Lower leg skin (tissue), 3 donors: Measurements from ENCODE around the gene SCAF1.

Experiments used
- CTCF ChIP-seq, 3 donors: fragments of 450-650 bp; IDR thresholded peaks; one replicate each; pipeline ENCODE4 v1.5.1; 2016; ENCODE audit warnings: antibody characterized with exemption in 3 of 3, mild to moderate bottlenecking in 3 of 3, moderate library complexity in 2 of 3
- POLR2A ChIP-seq, 2 donors: fragments of 450-650 bp; IDR thresholded peaks; one replicate each; pipeline ENCODE4 v1.6.1; 2016 to 2017; ENCODE audit warnings: antibody characterized with exemption in 2 of 2, mild to moderate bottlenecking in 1 of 2, moderate library complexity in 1 of 2

GRCh38 chr19:49687566-49688316 lies 45.7 kb downstream of the SCAF1 start:
- TF ChIP-seq CTCF (IDR thresholded peaks at IDR 0.05) = no peak
- no peak for TF ChIP-seq POLR2A (IDR thresholded peaks at IDR 0.05)
